MM.1S (cell line): ENCODE results near the gene TMEM59.

Experiments
- DNase-seq: peaks from one replicate; pipeline ENCODE4 v3.0.0-alpha.2; 2015
- H2AFZ ChIP-seq: fragments of 300-600 bp; sonication (generic); 2 replicates; pipeline ENCODE4 v1.6.0; 2016; ENCODE audit warnings: antibody characterized with exemption, low read length
- H3F3A ChIP-seq: fragments of 300-600 bp; sonication (generic); 2 replicates; pipeline ENCODE4 v1.6.1; 2016; ENCODE audit warnings: mild to moderate bottlenecking, antibody characterized with exemption, low read length, moderate library complexity, mixed read lengths; ENCODE audit not compliant: insufficient read depth
- H3K27ac ChIP-seq: fragments of 300-600 bp; sonication (generic); 2 replicates; pipeline ENCODE4 v1.5.1; 2016; ENCODE audit warnings: mild to moderate bottlenecking, low read length
- H3K27me3 ChIP-seq: fragments of 300-600 bp; sonication (generic); replicated peaks from 2 replicates; pipeline ENCODE4 v1.6.0; 2016; ENCODE audit warnings: low read length; ENCODE audit not compliant: insufficient read depth
- H3K36me3 ChIP-seq: fragments of 300-600 bp; sonication (generic); replicated peaks from 2 replicates; pipeline ENCODE4 v1.6.1; 2016; ENCODE audit warnings: mild to moderate bottlenecking, low read length, mixed read lengths; ENCODE audit not compliant: insufficient read depth
- H3K4me1 ChIP-seq: fragments of 300-600 bp; sonication (generic); 2 replicates; pipeline ENCODE4 v1.6.1; 2016; ENCODE audit warnings: low read length, mixed read lengths
- H3K4me2 ChIP-seq: fragments of 300-600 bp; sonication (generic); 2 replicates; pipeline ENCODE4 v1.6.0; 2016; ENCODE audit warnings: low read depth, low read length
- H3K4me3 ChIP-seq: fragments of 300-600 bp; sonication (generic); 2 replicates; pipeline ENCODE4 v1.5.1; 2016; ENCODE audit warnings: low read length, mixed read lengths
- H3K79me2 ChIP-seq: fragments of 300-600 bp; sonication (generic); 2 replicates; pipeline ENCODE4 v1.6.1; 2016; ENCODE audit warnings: mixed run types, low read length, mixed read lengths
- H3K9ac ChIP-seq: fragments of 300-600 bp; sonication (generic); 2 replicates; pipeline ENCODE4 v1.6.1; 2016; ENCODE audit warnings: low read length, mixed read lengths
- H3K9me2 ChIP-seq: fragments of 300-600 bp; sonication (generic); replicated peaks from 2 replicates; pipeline ENCODE4 v1.6.1; 2016; ENCODE audit warnings: mild to moderate bottlenecking, low read length, mixed read lengths; ENCODE audit not compliant: insufficient read depth
- H3K9me3 ChIP-seq: fragments of 300-600 bp; sonication (generic); replicated peaks from 2 replicates; pipeline ENCODE4 v1.6.1; 2016; ENCODE audit warnings: mild to moderate bottlenecking, low read length, mixed read lengths; ENCODE audit not compliant: insufficient read depth
- H4K20me1 ChIP-seq: fragments of 300-600 bp; sonication (generic); 2 replicates; pipeline ENCODE4 v1.6.1; 2016; ENCODE audit warnings: mild to moderate bottlenecking, low read length, moderate library complexity, mixed read lengths; ENCODE audit not compliant: insufficient read depth
- EZH2 ChIP-seq: fragments of 300-600 bp; sonication (generic); optimal IDR thresholded peaks from 2 replicates; pipeline ENCODE3; 2017; ENCODE audit warnings: low read depth, mild to moderate bottlenecking, antibody characterized with exemption, low read length, mixed read lengths
- EZH2phosphoT487 ChIP-seq: fragments of 300-600 bp; sonication (generic); IDR thresholded peaks from 2 replicates; pipeline ENCODE4 v1.6.1; 2018; ENCODE audit warnings: antibody characterized with exemption, low read length
- TF ChIP-seq, protein P1 (sequence below): fragments of 300-600 bp; sonication (generic); IDR thresholded peaks from 2 replicates; pipeline ENCODE4 v1.5.1; 2016; ENCODE audit warnings: antibody characterized with exemption, low read length, mixed read lengths

Gene TMEM59

DNA sequence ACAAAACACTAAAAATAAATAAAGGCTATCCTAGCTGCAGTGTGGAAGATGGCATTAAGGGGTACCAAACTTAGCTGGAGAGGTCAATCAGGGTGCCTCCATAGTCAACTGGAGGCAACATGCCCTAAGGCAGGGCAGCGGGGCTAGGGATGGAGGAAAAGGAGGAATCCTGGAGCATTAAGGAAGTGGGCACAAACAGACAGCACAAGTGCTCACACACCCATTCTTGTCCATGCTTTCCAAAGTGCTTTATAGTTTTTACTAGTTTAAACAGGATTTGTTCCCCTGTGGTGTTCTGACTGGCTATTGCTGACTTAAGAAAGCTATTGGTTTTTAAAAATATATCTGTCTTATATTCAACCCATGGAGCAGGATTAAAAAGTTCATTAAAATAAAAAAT is 33.8 kb upstream of the TMEM59 start:
- Histone ChIP-seq H3K4me2 (no peak overlapping the region), H2AFZ (no peak overlapping the region), H3F3A (no peaks in the 10 kb centered on the region), H3K9ac (no peak overlapping the region), H4K20me1 (no peaks in the 10 kb centered on the region), H3K9me3 (no peaks in the 10 kb centered on the region), H3K4me1 (no peaks in the 10 kb centered on the region), H3K27me3 (no peaks in the 10 kb centered on the region), H3K79me2 (no peaks in the 10 kb centered on the region), H3K27ac (no peak overlapping the region), H3K9me2 (no peaks in the 10 kb centered on the region), H3K36me3 (no peaks in the 10 kb centered on the region), H3K4me3 (no peak overlapping the region)
- DNase-seq, result no peak
- TF ChIP-seq EZH2phosphoT487, result no peak
- no peak for TF ChIP-seq EZH2
- TF ChIP-seq, protein P1, sequence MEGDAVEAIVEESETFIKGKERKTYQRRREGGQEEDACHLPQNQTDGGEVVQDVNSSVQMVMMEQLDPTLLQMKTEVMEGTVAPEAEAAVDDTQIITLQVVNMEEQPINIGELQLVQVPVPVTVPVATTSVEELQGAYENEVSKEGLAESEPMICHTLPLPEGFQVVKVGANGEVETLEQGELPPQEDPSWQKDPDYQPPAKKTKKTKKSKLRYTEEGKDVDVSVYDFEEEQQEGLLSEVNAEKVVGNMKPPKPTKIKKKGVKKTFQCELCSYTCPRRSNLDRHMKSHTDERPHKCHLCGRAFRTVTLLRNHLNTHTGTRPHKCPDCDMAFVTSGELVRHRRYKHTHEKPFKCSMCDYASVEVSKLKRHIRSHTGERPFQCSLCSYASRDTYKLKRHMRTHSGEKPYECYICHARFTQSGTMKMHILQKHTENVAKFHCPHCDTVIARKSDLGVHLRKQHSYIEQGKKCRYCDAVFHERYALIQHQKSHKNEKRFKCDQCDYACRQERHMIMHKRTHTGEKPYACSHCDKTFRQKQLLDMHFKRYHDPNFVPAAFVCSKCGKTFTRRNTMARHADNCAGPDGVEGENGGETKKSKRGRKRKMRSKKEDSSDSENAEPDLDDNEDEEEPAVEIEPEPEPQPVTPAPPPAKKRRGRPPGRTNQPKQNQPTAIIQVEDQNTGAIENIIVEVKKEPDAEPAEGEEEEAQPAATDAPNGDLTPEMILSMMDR, result no peak

DNA sequence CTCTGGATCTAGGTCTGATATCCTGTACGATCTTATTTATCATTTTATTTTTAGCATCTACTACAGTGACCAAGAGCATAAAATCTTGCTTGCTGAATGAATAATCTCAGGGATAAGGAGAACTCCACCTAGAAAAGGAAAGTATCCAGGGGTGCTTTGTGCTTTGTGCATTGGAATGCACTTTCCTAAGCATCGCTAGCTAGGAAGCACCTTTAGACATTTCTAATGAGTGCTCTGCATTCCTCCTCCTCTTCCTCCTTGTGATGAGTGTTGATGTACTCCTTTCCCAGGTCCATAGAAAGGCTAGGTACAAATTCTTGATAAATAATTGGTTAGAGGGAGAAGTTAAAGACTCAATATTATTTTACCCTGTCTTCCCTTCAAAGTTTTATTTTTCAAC is 31.8 kb upstream of the TMEM59 start:
- Histone ChIP-seq H3K9ac (no peak overlapping the region), H2AFZ (no peak overlapping the region), H3K4me3 (no peak overlapping the region), H3K36me3 (no peaks in the 10 kb centered on the region), H3K27ac (no peak overlapping the region), H3F3A (no peaks in the 10 kb centered on the region), H4K20me1 (no peaks in the 10 kb centered on the region), H3K4me1 (no peaks in the 10 kb centered on the region), H3K9me3 (no peaks in the 10 kb centered on the region), H3K9me2 (no peaks in the 10 kb centered on the region), H3K79me2 (no peaks in the 10 kb centered on the region), H3K27me3 (no peaks in the 10 kb centered on the region), H3K4me2 (no peak overlapping the region)
- DNase-seq, result no peak
- TF ChIP-seq EZH2phosphoT487, result no peak
- no peak for TF ChIP-seq EZH2
- TF ChIP-seq, protein P1, result no peak

DNA sequence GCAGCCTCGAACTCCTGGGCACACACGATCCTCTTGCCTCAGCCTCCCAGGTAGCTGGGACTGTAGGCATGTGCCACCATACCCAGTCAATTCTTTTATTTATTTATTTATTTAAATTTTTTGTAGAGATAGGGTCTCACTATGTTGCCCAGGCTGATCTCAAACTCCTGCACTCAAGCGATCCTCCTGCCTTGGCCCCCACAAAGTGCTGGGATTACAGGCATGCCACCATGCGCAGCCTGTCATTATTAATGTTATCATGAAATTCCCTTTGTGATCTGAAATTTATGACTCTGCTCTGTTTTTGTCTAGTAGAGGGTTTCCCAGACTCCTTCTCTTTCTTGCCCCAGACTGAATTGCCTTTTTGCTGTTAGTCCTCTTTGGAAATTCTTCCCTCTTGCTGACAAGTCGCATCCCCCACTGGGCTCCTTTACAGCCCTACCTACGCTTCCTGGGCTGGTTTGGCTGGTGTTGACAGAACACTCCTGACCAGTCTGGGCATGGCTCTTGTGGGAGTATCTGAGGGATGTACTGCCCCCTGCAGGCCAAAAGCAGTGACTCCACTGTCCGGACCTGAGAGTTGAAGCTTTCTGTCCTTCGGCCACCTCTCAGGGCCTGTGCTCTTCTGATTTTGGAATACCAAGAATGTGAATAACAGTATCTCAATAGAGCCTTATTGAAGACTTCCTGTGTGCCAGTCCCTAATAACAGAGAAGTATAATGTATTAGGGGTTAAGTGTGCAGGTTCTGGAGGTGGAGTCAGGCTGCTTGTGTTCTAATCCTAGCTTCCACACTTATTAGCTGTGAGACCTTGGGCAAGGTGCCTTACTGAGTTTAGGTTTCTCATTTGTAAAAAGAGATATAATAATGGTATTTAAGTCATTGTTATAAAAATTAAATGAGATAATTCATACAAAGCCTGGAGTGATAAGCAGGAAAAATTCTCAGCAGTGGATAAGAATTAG is 28.6 kb upstream of the TMEM59 start:
- peak; percentile 64 for DNase-seq
- H3K4me2 ChIP-seq, result no peak overlapping the region

More for the DNA sequence above, 28.6 kb upstream of the TMEM59 start:
- Histone ChIP-seq H3K27me3 (no peaks in the 10 kb centered on the region), H3K4me3 (no peak overlapping the region), H3K9me3 (no peaks in the 10 kb centered on the region), H3F3A (no peaks in the 10 kb centered on the region), H3K27ac (no peak overlapping the region), H4K20me1 (no peaks in the 10 kb centered on the region), H3K4me1 (no peaks in the 10 kb centered on the region), H3K79me2 (no peaks in the 10 kb centered on the region), H3K9me2 (no peaks in the 10 kb centered on the region), H2AFZ (0 out of 2 replicates have a peak overlapping the region, but pooled peaks have one; percentile 22), H3K36me3 (no peaks in the 10 kb centered on the region), H3K9ac (no peak overlapping the region)
- TF ChIP-seq EZH2phosphoT487 (no peak), EZH2 (no peak)
- TF ChIP-seq, protein P1, result peak; percentile 90
